Upper lobe of right lung (tissue), 1 donor: ENCODE results near the gene ALPG. TPM values are rescaled to one million over a fixed set of nuclear protein-coding genes. Genes with fewer than 3 reads are reported as not detected.
"Not testable (repeated sequence)": the region's sequence is repeated elsewhere in the genome, so short reads cannot be mapped to it uniquely, and the experiment has no call there.

Experiments
- ATAC-seq: fragments of 200-7000 bp; cut with Tn5 transposase; one replicate; pipeline ENCODE4 v1.9.1; 2020; ENCODE audit warnings: mild to moderate bottlenecking, moderate library complexity
- DNase-seq: peaks from one replicate; pipeline ENCODE4 v3.0.0-alpha.2; 2020
- H3K27ac ChIP-seq: fragments of 200-600 bp; one replicate; pipeline ENCODE4 v1.8.0; 2022
- H3K27me3 ChIP-seq: fragments of 200-600 bp; one replicate; pipeline ENCODE4 v1.8.0; 2022; ENCODE audit warnings: mild to moderate bottlenecking
- H3K36me3 ChIP-seq: fragments of 200-600 bp; one replicate; pipeline ENCODE4 v1.8.0; 2022
- H3K4me1 ChIP-seq: fragments of 200-600 bp; one replicate; pipeline ENCODE4 v1.8.0; 2022
- H3K4me3 ChIP-seq: fragments of 200-600 bp; one replicate; pipeline ENCODE4 v1.8.0; 2022; ENCODE audit warnings: mild to moderate bottlenecking
- H3K9me3 ChIP-seq: fragments of 200-600 bp; one replicate; pipeline ENCODE4 v1.8.0; 2022
- intact Hi-C: fragments of 100-400 bp; cut with DNase I; formaldehyde crosslinking; loops from one replicate; pipeline ENCODE4 v1.11.0; 2022
- total RNA-seq: library from RNA; stranded (reverse); fragmentation: NEBNext Ultra II Directional; extraction: Animal tissue kit (Norgen Biotek cat#: 25700); gene quantifications from one replicate; pipeline ENCODE4 v1.2.1, GENCODE V29; 2021
- TF ChIP-seq, protein P1 (sequence below): fragments of 200-600 bp; IDR thresholded peaks from one replicate; pipeline ENCODE4 v1.8.0; 2022; ENCODE audit warnings: antibody characterized with exemption
- donor health status: DM: no; HTN: yes; CAD: no; lungs with severe emphysema.

The ALPG gene
- total RNA-seq, 1 donor from 2014 or later = 0.49 TPM

DNA sequence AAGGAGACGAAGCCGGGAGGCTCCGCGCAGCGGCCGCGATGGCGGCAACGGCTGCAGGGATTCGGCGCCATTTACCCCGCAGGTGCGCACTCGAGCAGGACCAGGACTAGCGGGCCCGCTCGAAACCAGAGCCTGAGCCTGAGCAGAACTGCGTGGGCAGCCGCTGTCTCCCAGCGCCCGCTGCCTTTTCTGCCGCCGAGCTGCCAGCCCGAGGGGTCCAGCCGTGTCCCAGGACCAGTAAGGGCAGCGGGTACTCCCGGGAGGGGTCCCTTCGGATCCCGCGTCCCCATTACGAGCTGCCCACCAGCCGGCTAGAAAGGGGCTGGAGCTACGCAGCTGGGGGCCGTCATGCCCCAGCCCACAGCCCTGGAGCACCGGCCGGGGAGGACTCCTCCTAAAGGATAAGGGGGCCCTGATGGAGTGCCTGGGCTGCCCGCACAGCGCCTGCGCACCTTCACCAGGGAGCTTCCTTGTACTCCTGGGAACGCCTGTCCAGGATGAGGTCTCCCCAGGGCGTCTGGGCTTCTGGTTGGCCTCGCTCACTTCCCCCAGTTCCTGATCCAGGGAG lies 18.2 kb upstream of the ALPG start:
- peak overlapping the region; percentile 36 for H3K4me3 ChIP-seq

DNA sequence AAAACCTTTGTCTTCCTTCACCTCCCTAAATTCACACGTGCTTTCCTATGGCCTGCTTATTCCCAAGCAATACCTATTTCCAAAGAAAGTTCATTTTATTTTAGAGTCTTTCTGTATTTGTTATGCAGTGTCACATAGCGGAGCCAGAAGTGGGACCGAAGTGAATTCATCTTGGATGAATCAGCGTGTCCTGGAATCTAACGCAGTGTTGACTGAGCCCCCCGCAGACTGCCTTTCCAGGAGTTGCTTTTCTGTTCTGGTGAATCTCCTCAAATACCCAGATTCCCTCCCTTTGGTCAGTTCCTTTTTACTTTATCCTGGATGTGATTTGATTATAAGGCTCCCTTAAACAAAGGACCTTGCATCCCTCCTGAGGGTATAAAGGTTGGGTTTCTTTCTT lies 17.3 kb upstream of the ALPG start:
- no peak overlapping the region for H3K27ac ChIP-seq
- peaks cover 48% of the 10 kb centered on the region for H3K27me3 ChIP-seq
- DNase-seq (no peak), ATAC-seq (no peak)
- TF ChIP-seq, protein P1, sequence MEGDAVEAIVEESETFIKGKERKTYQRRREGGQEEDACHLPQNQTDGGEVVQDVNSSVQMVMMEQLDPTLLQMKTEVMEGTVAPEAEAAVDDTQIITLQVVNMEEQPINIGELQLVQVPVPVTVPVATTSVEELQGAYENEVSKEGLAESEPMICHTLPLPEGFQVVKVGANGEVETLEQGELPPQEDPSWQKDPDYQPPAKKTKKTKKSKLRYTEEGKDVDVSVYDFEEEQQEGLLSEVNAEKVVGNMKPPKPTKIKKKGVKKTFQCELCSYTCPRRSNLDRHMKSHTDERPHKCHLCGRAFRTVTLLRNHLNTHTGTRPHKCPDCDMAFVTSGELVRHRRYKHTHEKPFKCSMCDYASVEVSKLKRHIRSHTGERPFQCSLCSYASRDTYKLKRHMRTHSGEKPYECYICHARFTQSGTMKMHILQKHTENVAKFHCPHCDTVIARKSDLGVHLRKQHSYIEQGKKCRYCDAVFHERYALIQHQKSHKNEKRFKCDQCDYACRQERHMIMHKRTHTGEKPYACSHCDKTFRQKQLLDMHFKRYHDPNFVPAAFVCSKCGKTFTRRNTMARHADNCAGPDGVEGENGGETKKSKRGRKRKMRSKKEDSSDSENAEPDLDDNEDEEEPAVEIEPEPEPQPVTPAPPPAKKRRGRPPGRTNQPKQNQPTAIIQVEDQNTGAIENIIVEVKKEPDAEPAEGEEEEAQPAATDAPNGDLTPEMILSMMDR = no peak
- H3K36me3 ChIP-seq = no peaks in the 10 kb centered on the region
- intact Hi-C loops = no loop called here
- H3K4me3 ChIP-seq = no peak overlapping the region
- H3K9me3 ChIP-seq = no peaks in the 10 kb centered on the region
- no peaks in the 10 kb centered on the region for H3K4me1 ChIP-seq

More for the DNA sequence above, 18.2 kb upstream of the ALPG start:
- TF ChIP-seq, protein P1 = no peak
- Histone ChIP-seq H3K27me3 (peaks cover 49% of the 10 kb centered on the region), H3K36me3 (no peaks in the 10 kb centered on the region), H3K4me1 (no peaks in the 10 kb centered on the region), H3K9me3 (no peaks in the 10 kb centered on the region), H3K27ac (no peak overlapping the region)
- intact Hi-C loops = no loop called here
- DNase-seq = peak; percentile 63
- peak; percentile 5 for ATAC-seq

DNA sequence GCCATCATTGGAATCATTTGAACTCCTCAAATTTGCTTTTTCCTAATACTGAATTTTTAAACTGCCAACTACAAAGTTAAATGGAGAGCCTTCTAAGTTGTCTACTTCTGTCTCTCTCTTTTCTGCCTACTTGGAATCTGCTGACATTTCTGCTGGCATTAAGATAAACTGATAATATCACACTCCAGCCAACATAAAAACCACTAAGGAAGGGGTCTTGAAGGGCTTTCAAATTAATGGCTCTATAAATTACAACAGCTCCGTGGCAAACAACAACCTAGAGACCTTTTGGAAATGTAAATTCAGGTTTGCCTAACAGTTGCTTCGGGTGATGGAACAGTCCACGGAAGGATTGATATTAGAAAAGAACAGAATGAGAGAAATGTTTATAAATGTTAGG lies 16.0 kb upstream of the ALPG start:
- no peaks in the 10 kb centered on the region for H3K36me3 ChIP-seq
- H3K27ac ChIP-seq = no peak overlapping the region
- TF ChIP-seq, protein P1 = no peak
- ATAC-seq = no peak
- intact Hi-C loops = no loop called here
- no peak overlapping the region for H3K4me3 ChIP-seq
- H3K9me3 ChIP-seq = no peaks in the 10 kb centered on the region
- H3K27me3 ChIP-seq = peaks cover 44% of the 10 kb centered on the region
- no peaks in the 10 kb centered on the region for H3K4me1 ChIP-seq
- DNase-seq = no peak

DNA sequence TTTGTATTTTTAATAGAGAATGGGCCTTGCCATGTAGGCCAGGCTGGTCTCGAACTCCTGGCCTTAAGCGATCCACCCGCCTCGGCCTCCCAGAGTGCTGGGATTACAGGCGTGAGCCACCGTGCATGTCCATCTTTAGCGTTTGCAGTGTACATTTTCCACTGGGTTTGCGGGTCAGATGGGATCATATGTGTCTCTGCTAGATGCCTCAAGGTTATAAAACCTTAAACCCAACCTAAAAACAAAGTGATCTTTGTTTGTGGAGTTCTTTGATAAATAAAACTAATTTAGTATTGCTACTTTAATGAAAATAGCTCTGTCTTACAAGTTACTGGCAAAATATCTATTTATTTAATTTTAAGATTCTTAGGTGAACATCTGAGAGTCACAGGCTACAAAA lies 13.1 kb upstream of the ALPG start:
- no peak overlapping the region for H3K4me3 ChIP-seq
- TF ChIP-seq, protein P1 = no peak
- no peaks in the 10 kb centered on the region for H3K36me3 ChIP-seq
- intact Hi-C loops = no loop called here
- DNase-seq = peak; percentile 38
- ATAC-seq = no peak
- no peak overlapping the region for H3K27ac ChIP-seq
- H3K9me3 ChIP-seq = no peaks in the 10 kb centered on the region
- no peaks in the 10 kb centered on the region for H3K4me1 ChIP-seq
- peaks cover 21% of the 10 kb centered on the region for H3K27me3 ChIP-seq

DNA sequence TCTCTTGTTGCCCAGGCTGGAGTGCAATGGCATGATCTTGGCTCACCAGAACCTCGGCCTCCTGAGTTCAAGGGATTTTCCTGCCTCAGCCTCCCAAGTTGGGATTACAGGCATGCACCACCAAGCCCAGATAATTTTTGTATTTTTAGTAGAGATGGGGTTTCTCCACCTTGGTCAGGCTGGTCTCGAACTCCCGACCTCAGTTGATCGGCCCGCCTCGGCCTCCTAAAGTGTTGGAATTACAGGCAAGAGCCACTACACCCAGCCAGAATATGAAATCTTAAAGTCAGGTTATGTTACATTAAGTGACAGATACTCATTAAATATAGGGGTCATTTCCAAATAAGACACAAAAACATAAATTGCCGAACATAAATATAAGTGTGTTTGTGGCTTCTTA lies 12.2 kb upstream of the ALPG start:
- H3K4me3 ChIP-seq, H3K4me1 ChIP-seq, intact Hi-C loops, H3K9me3 ChIP-seq, H3K36me3 ChIP-seq, H3K27ac ChIP-seq, ATAC-seq: not testable (repeated sequence)
- DNase-seq = peak; percentile 9
- H3K27me3 ChIP-seq = peaks cover 16% of the 10 kb centered on the region

DNA sequence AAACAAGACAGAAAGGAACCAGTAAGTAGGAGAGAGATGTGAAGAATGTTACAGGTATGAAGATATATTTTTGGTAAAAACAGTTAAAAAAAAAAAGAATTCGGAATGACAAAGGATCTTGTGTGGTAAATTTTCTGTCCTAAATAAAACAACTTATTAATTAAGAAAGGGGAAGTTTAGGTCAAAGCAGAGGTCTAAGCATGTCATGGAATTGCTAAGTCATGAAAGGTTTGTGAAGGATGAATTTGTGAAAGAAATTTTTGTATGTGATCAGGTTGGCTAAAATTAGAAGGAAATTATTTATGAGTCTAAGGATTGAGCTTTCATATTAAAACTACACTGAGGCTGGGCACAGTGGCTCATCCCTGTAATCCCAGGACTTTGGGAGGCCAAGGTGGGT lies 11.1 kb upstream of the ALPG start:
- H3K4me3 ChIP-seq = no peak overlapping the region
- no peaks in the 10 kb centered on the region for H3K9me3 ChIP-seq
- H3K27me3 ChIP-seq = peaks cover 6% of the 10 kb centered on the region
- no peak overlapping the region for H3K27ac ChIP-seq
- no peaks in the 10 kb centered on the region for H3K4me1 ChIP-seq
- ATAC-seq (no peak), DNase-seq (no peak)
- H3K36me3 ChIP-seq = no peaks in the 10 kb centered on the region
- TF ChIP-seq, protein P1 = no peak
- intact Hi-C loops = no loop called here
